Measurements from ENCODE around the gene RPL10A.
"Not testable (repeated sequence)": the region's sequence is repeated elsewhere in the genome, so short reads cannot be mapped to it uniquely, and the experiment has no call there.

Gene RPL10A

DNA sequence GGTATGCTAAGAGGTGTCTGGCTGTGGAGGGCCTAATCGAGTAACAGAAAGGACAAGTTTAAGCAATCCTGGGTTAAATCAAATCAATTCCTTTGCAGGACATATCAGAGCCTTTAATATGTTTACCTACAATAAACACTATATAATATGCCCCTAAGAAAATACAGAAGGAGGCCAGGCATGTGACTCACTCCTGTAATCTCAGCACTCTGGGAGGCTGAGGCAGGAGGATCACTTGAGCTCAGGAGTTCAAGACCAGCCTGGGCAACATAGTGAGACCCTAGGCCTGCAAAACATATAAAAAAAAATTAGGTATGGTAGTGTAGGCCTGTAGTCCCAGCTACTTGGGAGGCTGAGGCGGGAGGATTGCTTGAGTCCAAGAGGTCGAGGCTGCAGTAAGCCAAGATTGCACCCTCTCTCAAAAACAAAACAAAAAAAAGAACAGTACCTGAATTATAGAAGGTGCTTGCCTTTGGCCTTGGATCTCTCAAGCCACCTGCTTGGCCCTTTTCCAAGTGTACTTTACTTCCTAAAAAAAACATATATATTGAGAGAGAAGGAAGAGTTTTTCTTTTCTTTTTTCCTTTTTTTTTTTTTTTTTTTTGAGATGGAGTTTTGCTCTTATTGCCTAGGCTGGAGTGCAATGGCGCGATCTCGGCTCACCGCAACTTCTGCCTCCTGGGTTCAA is 29.7 kb upstream of the RPL10A start:
- H3K36me3 Mint-ChIP-seq (ENCODE audit: low read depth); H3K4me3 Mint-ChIP-seq; intact Hi-C loops (cut with micrococcal nuclease); H3K27ac Mint-ChIP-seq; H3K9me3 Mint-ChIP-seq; H3K27me3 Mint-ChIP-seq; H3K4me1 Mint-ChIP-seq (ENCODE audit: low read depth): not testable (repeated sequence)

DNA sequence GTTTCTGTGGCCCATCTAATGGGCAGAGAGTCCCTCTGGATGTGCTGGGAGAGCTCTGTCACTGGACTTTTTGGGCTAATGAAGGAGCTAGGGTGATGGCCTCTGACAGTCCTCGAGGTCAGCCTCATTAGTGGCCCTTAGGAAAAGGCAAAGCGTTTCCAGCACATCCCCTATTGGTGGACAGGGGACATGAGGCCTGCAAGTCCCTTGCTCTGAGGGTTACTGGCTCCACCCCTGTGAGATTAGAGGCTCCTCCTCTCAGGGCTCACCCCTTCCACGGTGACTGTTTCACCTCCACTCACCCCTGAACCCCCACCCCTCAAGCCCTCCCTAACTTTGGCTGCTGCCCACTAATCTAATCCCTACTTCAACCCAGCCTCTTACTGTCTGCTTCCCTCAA is 28.9 kb upstream of the RPL10A start:
- Mint-ChIP-seq H3K9me3 (no peaks in the 10 kb centered on the region), H3K27ac (no peak overlapping the region), H3K4me1 (ENCODE audit: low read depth) (no peaks in the 10 kb centered on the region), H3K4me3 (no peak overlapping the region), H3K27me3 (peaks cover 9% of the 10 kb centered on the region), H3K36me3 (ENCODE audit: low read depth) (no peaks in the 10 kb centered on the region)
- intact Hi-C loops (cut with micrococcal nuclease): no loop called here

- H3K27ac Mint-ChIP-seq: no peak overlapping the region
- H3K36me3 Mint-ChIP-seq (ENCODE audit: low read depth): no peaks in the 10 kb centered on the region
- H3K4me1 Mint-ChIP-seq (ENCODE audit: low read depth): peaks cover under 1% of the 10 kb centered on the region
- no peak overlapping the region for H3K4me3 Mint-ChIP-seq
- intact Hi-C loops (cut with micrococcal nuclease): no loop called here
- no peaks in the 10 kb centered on the region for H3K9me3 Mint-ChIP-seq
- peaks cover 13% of the 10 kb centered on the region for H3K27me3 Mint-ChIP-seq
Observed at GRCh38 chr6:35441205-35441604, 27.0 kb upstream of the RPL10A start.

GRCh38 chr6:35441642-35442041 is 26.6 kb upstream of the RPL10A start:
- H3K27ac Mint-ChIP-seq: no peak overlapping the region
- H3K4me1 Mint-ChIP-seq (ENCODE audit: low read depth): peaks cover 5% of the 10 kb centered on the region
- no peak overlapping the region for H3K4me3 Mint-ChIP-seq

DNA sequence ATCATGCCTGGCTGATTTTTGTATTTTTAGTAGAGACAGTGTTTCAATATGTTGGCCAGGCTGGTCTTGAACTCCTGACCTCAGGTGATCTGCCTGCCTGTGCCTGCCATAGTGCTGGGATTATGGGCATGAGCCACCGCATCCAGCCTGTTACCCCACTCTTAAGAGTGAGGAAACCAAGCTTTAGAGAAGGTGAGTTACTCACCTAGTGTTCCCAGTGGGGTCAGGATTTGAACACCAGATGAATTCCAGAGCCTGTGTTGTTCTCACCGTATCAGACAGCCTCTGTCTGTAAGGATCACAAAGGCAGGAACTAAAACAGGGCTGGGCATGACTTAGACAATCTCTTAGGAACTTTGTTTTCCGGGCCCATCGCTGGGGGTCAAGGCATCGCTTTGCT is 25.5 kb upstream of the RPL10A start:
- H3K9me3 Mint-ChIP-seq: no peaks in the 10 kb centered on the region
- H3K36me3 Mint-ChIP-seq (ENCODE audit: low read depth): no peaks in the 10 kb centered on the region
- H3K4me3 Mint-ChIP-seq: no peak overlapping the region
- peaks cover 14% of the 10 kb centered on the region for H3K4me1 Mint-ChIP-seq (ENCODE audit: low read depth)
- intact Hi-C loops (cut with micrococcal nuclease): no loop called here
- H3K27ac Mint-ChIP-seq: no peak overlapping the region
- peaks cover 16% of the 10 kb centered on the region for H3K27me3 Mint-ChIP-seq

More at GRCh38 chr6:35441642-35442041, 26.6 kb upstream of the RPL10A start:
- Mint-ChIP-seq H3K36me3 (ENCODE audit: low read depth) (no peaks in the 10 kb centered on the region), H3K27me3 (peaks cover 16% of the 10 kb centered on the region), H3K9me3 (no peaks in the 10 kb centered on the region)
- intact Hi-C loops (cut with micrococcal nuclease): no loop called here

DNA sequence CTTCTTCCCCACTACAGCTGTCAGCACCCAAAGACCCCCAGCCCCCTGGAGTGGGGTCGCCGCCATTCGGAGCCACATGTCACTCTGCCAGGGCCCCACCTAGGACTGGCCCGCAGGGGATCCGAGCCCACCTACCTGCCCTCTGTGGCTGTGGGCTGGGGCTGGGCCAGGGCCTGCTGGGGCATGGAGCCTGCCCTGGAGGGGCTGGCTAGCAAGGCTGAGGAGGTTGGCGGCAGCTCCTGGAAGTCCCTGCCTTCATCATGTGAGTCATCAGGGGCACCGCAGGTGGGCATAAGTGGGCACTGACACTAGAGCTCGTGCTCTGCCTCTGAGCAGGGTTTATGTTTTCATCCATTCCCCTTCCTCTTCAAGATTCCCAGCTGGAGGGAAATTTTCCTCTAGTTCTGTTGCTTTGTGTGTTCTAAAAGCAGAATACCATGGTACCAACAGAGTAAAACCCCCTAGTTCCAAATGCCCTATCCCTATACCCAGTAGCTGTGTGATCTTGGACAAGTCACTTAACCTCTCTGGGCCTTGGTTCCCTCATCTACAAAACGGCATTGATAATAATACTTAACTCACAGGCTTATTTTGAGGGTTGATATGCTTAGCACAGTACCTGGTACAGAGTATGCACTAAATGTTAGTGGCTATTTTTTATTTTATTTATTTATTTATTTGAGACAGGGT is 24.7 kb upstream of the RPL10A start:
- no peak overlapping the region for H3K27ac Mint-ChIP-seq

DNA sequence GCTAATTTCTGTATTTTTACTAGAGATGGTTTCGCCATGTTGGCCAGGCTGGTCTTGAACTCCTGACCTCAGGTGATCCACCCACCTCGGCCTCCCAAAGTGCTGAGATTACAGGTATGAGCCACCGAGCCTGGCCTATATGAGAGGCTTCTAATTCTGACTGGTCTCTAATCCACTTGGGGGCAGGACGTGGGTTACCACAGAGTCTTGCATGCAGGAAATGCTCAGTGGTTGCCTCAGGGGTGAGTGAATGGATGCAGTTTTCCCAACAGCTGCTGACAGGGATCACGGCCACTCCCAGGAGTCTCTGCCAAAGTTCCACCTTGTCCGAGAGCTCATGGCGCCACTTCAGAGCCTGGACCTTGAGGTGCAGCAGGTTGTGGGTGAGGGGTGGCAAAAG is 22.5 kb upstream of the RPL10A start:
- no peaks in the 10 kb centered on the region for H3K9me3 Mint-ChIP-seq
- no peak overlapping the region for H3K27ac Mint-ChIP-seq
- peaks cover 21% of the 10 kb centered on the region for H3K4me1 Mint-ChIP-seq (ENCODE audit: low read depth)
- intact Hi-C loops (cut with micrococcal nuclease): no loop called here
- no peak overlapping the region for H3K4me3 Mint-ChIP-seq
- H3K36me3 Mint-ChIP-seq (ENCODE audit: low read depth): no peaks in the 10 kb centered on the region
- peaks cover 25% of the 10 kb centered on the region for H3K27me3 Mint-ChIP-seq

More for the DNA sequence above, 24.7 kb upstream of the RPL10A start:
- H3K4me1 Mint-ChIP-seq (ENCODE audit: low read depth): peaks cover 14% of the 10 kb centered on the region
- H3K36me3 Mint-ChIP-seq (ENCODE audit: low read depth): no peaks in the 10 kb centered on the region
- H3K9me3 Mint-ChIP-seq: no peaks in the 10 kb centered on the region
- peaks cover 18% of the 10 kb centered on the region for H3K27me3 Mint-ChIP-seq
- intact Hi-C loops (cut with micrococcal nuclease): no loop called here
- H3K4me3 Mint-ChIP-seq: no peak overlapping the region

GRCh38 chr6:35448191-35448590 is 20.0 kb upstream of the RPL10A start:
- Mint-ChIP-seq H3K27me3 (peaks cover 29% of the 10 kb centered on the region), H3K27ac (no peak overlapping the region), H3K4me1 (ENCODE audit: low read depth) (peaks cover 39% of the 10 kb centered on the region), H3K4me3 (no peak overlapping the region), H3K36me3 (ENCODE audit: low read depth) (no peaks in the 10 kb centered on the region), H3K9me3 (no peaks in the 10 kb centered on the region)
- intact Hi-C loops (cut with micrococcal nuclease): no loop called here

DNA sequence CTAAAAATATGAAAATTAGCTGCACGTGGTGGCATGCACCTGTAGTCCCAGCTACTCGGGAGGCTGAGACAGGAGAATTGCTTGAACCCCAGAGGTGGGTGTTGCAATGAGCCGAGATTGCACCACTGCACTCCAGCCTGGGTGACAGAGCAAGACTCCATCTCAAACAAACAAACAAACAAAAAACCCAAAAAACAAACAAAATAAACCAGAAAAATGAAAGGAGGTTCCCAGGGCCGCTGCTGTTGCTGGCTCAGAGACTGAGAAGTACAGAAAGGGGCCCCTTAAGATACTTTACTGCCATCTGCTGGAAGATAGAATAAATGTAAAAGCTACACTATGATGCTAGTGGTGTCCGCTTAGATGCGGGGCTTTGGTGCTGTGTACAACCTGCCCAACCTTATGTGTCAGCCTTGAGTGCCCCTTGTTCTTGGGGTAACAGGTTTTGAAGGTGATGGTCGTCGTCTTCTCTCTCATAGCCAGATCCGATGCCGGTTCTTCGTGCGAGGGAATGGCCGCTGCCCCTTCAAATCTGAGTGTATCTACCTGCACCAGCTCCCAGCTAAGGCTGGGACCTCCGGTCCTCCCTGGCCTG is 18.8 kb upstream of the RPL10A start:
- Mint-ChIP-seq H3K27ac (no peak overlapping the region), H3K36me3 (ENCODE audit: low read depth) (no peaks in the 10 kb centered on the region), H3K4me1 (ENCODE audit: low read depth) (peaks cover 51% of the 10 kb centered on the region), H3K9me3 (no peaks in the 10 kb centered on the region), H3K27me3 (peaks cover 28% of the 10 kb centered on the region), H3K4me3 (no peak overlapping the region)
- intact Hi-C loops (cut with micrococcal nuclease): loop anchor here (1.0 kb wide), 2 partner anchors 107 to 152 kb away; partner anchors contain the start of genes DEF6 and PPARD

- Mint-ChIP-seq H3K27ac (peak overlapping the region; percentile 26), H3K9me3 (no peaks in the 10 kb centered on the region), H3K4me3 (peak overlapping the region; percentile 85), H3K4me1 (ENCODE audit: low read depth) (peaks cover 51% of the 10 kb centered on the region), H3K36me3 (ENCODE audit: low read depth) (peaks cover 13% of the 10 kb centered on the region), H3K27me3 (peaks cover 20% of the 10 kb centered on the region)
- intact Hi-C loops (cut with micrococcal nuclease): loop anchor here (1.0 kb wide), 1 partner anchor 17 kb away; the partner anchor contains the start of gene RPL10A
Observed at GRCh38 chr6:35451354-35452182, 16.6 kb upstream of the RPL10A start.

DNA sequence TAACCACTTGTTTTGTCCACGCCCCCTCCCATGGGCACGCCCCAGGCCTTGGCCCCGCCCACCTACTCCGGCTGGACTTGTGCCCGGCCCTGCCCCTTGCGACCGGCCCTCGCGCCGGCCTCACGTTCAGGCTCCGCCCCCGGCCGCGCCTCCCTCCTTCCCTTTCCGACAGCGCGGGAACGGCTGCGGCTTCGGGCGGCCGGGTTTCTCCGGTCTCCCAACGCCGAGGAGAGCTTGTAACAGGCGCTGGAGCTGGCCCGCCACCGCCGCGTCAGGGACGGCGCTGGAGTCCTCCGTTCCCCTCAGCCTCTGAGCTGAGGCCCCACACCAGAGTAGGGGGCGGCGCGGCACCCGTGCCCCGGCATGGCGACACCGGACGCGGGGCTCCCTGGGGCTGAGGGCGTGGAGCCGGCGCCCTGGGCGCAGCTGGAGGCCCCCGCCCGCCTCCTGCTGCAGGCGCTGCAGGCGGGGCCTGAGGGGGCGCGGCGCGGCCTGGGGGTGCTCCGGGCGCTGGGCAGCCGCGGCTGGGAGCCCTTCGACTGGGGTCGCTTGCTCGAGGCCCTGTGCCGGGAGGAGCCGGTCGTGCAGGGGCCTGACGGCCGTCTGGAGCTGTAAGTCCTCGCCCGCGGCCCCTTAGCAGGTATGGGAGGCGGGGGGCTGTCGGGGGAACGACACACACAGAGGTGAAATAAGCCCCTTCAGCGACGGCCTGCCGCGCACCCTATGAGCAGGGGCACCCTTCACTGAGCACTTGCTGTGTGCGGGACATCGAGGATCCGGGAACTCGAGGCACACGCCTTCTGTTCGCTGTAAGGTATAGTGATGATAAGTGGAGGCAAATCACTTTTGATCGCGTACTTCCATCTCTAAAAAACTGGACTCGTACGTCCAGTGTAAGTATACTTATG is 15.8 kb upstream of the RPL10A start, which contains the start of gene FANCE:
FANCE (plus strand) TSS at position 156 of the 908 bp plus-strand sequence; CDS start at position 364, 208 bp downstream.
- Mint-ChIP-seq H3K4me1 (ENCODE audit: low read depth) (peaks cover 44% of the 10 kb centered on the region), H3K9me3 (no peaks in the 10 kb centered on the region), H3K36me3 (ENCODE audit: low read depth) (peaks cover 13% of the 10 kb centered on the region), H3K4me3 (peak within 1 kb of the TSS; percentile 85), H3K27ac (peak within 1 kb of the TSS; percentile 26), H3K27me3 (peaks cover 20% of the 10 kb centered on the region)
- intact Hi-C loops (cut with micrococcal nuclease): loop anchor here (1.0 kb wide), 1 partner anchor 16 kb away; the partner anchor contains the start of gene RPL10A

DNA sequence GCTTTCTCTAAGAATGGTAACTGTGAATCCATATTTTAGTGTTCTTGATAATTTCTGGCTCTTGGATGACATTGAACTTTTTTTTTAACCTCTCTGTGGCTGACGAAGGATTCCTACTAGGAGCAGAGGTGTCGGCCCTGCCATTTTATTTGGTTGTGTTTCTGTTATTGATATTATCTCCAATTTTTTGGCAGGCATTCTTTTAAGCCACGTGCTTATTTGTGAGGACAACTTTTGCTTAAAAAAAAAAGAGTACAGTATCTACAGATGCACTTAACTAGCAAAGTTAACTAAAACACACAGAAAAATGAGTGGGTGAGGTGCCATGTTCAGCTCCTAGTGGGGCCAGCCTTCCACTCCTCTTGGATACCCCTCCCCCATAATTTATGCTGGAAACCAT is 15.0 kb upstream of the RPL10A start:
- intact Hi-C loops (cut with micrococcal nuclease): no loop called here
- H3K27ac Mint-ChIP-seq: no peak overlapping the region
- H3K27me3 Mint-ChIP-seq: peaks cover 20% of the 10 kb centered on the region
- H3K4me1 Mint-ChIP-seq (ENCODE audit: low read depth): peaks cover 41% of the 10 kb centered on the region
- no peaks in the 10 kb centered on the region for H3K9me3 Mint-ChIP-seq
- peak overlapping the region; percentile 26 for H3K4me3 Mint-ChIP-seq
- peaks cover 13% of the 10 kb centered on the region for H3K36me3 Mint-ChIP-seq (ENCODE audit: low read depth)

Measured in dendritic cell treated with granulocyte-macrophage colony-stimulating factor and Interleukin-4, amounts not matched to agents 40 ng/mL and 50 ng/mL, for 4 days (primary cell).